HG03280 (cell line): ENCODE data around the gene SERPINB12.
A peak's percentile ranks its signal among the peaks of the same experiment; 100 is the strongest.

ENCODE experiments used
- ATAC-seq: cut with Tn5 transposase; IDR thresholded peaks from one replicate; pipeline ENCODE4 v1.9.1; 2021; ENCODE audit warnings: mild to moderate bottlenecking, moderate library complexity; ENCODE audit not compliant: unreplicated experiment

The SERPINB12 gene, protein sequence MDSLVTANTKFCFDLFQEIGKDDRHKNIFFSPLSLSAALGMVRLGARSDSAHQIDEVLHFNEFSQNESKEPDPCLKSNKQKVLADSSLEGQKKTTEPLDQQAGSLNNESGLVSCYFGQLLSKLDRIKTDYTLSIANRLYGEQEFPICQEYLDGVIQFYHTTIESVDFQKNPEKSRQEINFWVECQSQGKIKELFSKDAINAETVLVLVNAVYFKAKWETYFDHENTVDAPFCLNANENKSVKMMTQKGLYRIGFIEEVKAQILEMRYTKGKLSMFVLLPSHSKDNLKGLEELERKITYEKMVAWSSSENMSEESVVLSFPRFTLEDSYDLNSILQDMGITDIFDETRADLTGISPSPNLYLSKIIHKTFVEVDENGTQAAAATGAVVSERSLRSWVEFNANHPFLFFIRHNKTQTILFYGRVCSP

DNA sequence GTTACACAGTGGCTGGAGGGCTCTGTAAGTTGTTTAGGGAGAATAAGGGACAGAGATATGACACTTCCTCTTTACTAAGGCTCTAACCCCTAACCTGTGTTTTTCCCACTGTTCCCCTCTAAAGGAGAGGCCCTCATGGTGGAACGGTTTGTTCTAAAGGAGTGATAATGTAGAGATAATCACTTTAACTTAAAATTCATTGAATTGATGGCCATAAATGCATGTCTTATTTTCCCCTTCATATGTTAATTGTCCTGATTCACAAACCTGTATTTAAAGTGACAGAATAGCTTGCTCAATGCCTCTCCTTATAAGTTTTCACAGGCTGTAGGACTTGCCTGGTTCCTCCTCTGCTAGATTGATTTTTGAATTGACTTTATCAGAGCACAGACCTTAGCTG lies at the start of gene SERPINB12:
Gene SERPINB12, plus strand, starts transcription at position 301 of the 400 bp plus-strand sequence. CDS start 13,791 bp downstream, outside the sequence.
- no peak for ATAC-seq

DNA sequence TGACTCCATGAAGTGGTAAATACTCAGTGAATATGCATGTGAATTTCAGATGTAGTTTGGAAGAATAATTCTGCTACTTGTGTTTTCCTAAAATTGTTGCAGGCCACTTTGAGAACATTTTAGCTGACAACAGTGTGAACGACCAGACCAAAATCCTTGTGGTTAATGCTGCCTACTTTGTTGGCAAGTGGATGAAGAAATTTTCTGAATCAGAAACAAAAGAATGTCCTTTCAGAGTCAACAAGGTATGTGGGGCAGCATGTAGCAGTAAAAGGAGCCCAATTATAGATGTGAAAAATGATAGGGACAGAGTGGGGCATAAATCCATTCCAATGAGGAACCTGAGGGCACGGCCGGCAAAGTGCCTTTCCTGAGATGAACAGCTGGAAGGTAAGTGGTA lies 49.3 kb upstream of the SERPINB12 start:
- ATAC-seq = no peak

DNA sequence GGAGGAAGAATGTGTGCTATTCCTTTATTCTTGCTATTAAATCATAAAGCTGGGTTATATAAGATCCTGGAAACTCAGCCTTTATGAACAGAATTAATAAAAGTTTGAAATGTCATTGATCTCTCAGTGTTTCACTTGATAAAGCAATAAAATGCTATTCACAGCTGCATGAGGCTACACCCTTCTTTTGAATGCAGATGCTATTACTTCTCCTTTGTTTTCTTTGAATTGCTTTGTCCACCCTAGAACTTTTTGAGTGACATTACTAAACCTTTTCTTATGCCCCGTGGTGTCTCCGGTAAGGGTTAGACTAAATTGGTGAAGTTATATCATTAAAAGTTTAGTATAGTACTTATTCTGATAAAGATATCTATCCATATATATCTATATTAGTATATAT lies 46.5 kb upstream of the SERPINB12 start:
- ATAC-seq = no peak

GRCh38 chr18:63505566-63506335 lies 36.4 kb upstream of the SERPINB12 start:
- ATAC-seq = no peak

DNA sequence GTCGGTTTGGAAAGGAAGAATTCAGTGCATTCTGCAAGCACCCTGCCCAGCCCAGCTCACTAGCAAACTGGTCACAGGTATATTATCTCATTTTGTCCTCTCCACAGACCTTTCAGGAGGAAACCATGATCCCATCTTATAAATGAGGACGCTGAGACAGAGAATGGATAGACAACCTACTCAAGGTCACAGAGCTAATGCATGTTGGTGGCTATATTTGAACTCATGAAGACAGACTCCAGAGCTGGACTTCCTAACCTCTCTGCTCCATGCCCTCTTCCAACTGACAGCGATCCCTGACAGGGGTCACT lies 35.9 kb upstream of the SERPINB12 start:
- ATAC-seq = no peak

GRCh38 chr18:63508596-63508995 lies 33.6 kb upstream of the SERPINB12 start:
- no peak for ATAC-seq

- no peak for ATAC-seq
These were observed 30.9 kb upstream of the SERPINB12 start for GRCh38 chr18:63511285-63511684.

DNA sequence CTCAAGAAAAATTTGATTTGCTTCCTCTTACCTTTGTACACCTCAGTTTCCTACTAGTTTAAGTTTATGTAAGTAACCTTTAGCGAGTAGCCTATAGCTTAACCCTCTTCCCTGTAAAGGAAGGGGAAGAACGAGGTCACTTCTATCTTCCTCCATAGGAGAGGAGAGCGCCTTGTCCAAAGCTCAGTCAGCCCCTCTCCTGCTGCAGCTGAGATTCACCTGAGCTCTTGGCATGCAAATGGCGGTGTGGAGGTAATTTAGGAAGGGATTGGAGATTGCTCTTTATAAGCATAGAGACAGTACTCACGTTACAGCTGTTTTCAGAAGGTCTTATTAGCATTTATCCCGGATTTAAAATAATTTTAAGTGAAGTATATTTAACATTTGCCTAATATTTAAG lies 27.8 kb upstream of the SERPINB12 start:
- no peak for ATAC-seq

GRCh38 chr18:63514888-63515678 lies 27.1 kb upstream of the SERPINB12 start:
- no peak for ATAC-seq

DNA sequence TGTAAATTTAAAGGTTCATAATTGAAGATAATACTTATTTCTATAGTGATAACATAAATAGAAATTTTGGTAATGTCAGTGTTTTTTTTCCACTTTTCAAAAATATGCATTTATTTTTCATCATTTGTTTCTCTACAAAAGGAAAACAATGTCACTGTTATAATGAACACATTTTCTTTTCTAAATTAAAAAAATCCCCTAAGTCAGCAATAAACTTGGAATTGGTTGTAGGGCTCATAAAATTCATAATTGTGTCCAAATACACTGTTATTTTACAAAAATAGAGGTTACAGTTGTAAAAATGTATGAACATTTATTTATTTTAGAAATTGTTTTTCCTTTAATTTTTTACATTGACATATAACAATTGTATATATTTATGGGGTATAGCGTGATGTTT lies 26.4 kb upstream of the SERPINB12 start:
- ATAC-seq = no peak

DNA sequence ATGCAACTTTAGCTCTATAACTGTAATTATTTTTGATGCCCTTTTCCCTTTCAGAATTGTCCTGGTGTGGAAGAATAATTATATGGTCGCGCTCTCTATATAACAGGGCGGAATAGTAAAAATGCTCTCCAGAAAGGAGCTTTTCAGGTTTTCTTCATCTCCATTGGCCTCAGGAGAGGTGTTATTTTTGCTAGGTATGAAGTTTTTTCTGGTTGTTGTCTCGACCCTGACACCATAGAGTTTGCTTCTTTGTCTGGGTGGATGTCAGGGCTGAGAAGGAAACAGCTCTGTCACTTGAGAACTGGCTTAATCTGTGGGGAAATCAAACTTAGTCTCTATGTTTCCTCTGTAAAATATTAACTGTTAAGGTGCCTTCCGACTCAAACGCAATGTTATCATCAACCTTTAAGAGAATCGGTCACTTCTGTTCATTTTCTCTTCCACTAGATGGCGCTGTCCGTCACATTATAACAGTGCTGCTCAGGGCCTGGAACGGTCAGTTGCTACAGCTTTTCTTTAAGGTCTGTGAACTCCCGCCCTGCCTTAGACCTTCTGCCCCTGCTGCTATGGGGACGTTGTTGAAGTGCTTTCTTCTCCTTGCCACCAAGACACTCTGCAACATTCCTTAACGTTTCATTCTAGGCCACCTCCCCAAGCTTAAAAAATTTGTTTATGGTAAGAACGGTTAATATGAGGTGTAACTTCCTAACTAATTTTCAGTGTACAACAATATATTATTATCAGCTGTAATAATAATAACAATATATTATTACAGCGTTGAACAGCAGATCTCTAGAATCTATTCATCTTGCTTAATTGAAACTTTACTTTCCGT lies 23.8 kb upstream of the SERPINB12 start:
- peak; percentile 91 for ATAC-seq

DNA sequence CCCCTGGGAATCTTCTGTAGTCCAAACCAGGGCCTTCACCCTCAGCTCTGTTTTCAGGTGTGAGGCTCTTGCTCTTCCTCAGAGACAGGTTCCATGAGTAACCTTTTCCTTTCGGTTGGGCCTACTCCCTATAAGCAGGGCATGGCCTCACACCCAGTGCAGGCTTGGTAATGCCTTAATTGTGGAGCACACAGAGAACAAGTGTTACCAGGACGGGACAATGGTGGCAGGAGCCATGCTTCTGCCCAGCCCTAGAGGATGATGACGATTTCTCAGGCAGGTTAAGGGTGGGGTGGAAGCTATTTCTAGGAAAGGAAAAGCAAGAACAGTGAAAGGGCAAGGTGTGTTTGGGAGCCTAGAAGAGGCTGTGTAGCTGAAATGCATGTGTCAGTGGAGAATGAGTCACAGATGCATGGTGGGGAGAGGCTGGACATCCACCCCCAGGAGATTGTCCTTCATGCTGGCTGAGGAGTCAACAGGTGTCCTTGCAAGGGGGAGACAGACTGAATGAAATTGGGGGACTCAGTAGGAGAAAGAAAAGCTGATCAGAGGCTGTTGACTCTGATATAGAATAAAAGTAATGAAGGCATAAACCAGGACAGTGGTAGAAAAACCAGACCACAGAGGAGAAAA lies 22.0 kb upstream of the SERPINB12 start:
- ATAC-seq = no peak

GRCh38 chr18:63523660-63524059 lies 18.5 kb upstream of the SERPINB12 start:
- ATAC-seq = no peak

- ATAC-seq = no peak
These were observed 14.9 kb upstream of the SERPINB12 start for GRCh38 chr18:63527251-63527650.

- no peak for ATAC-seq
These were observed 13.2 kb upstream of the SERPINB12 start for GRCh38 chr18:63528863-63529492.

GRCh38 chr18:63532471-63532870 lies 9.7 kb upstream of the SERPINB12 start:
- ATAC-seq = no peak

DNA sequence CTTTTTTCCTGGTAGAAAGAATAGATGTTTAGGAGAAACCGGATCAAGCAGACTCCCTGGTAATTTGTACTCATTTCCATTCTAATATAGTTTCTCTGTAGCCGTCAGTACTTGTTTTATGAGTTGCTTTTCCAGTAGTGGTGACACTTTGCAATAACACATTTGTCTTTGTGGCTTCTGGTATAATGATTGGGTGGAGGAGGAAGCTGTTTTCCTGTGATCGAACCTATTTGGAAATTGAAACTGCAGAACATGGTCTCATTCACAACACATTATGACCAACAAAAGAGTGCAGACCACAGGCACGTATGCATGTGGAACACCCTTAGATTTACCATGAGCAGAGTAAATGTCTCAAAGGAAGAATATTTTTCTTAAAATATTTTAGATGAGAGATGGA lies 7.6 kb upstream of the SERPINB12 start:
- no peak for ATAC-seq

GRCh38 chr18:63539904-63540510 lies 2.2 kb upstream of the SERPINB12 start:
- ATAC-seq = no peak

GRCh38 chr18:63544017-63544416 lies 1.8 kb downstream of the SERPINB12 start:
- ATAC-seq = no peak
